CD4-positive, alpha-beta T cell (primary cell): ENCODE data around the gene ANO4. TPM values are rescaled to one million over a fixed set of nuclear protein-coding genes. Genes with fewer than 3 reads are reported as not detected.

ENCODE experiments used
- ATAC-seq: fragments of 200-7000 bp; cut with Tn5 transposase; one replicate; pipeline ENCODE4 v1.10.0; 2022; ENCODE audit warnings: mild to moderate bottlenecking; ENCODE audit not compliant: poor library complexity
- CTCF ChIA-PET: fragments of 350-600 bp; sonication (Branson Sonifier 250); formaldehyde crosslinking; loops from one replicate; lab custom pipeline; 2021; ENCODE audit warnings: antibody characterized with exemption, inconsistent platforms; lab: Charles Lee
- POLR2A ChIA-PET: fragments of 350-600 bp; sonication (Branson Sonifier 250); formaldehyde crosslinking; loops from one replicate; lab custom pipeline; 2021; ENCODE audit warnings: antibody characterized with exemption, inconsistent platforms; lab: Charles Lee
- DNase-seq, 14 experiments: peaks; one replicate each; pipeline ENCODE4 v3.0.0-alpha.2; 2013 to 2020; ENCODE audit warnings: mixed read lengths in 2 of 14
- H3K27ac ChIP-seq, 2 donors: one replicate each; pipeline versions ENCODE4 v1.5.1 to v1.7.0; 2013; ENCODE audit warnings: low read length in 2 of 2, low read depth in 1 of 2, mild to moderate bottlenecking in 1 of 2
- H3K27me3 ChIP-seq, 2 experiments: 1 replicate in 1 of 2; 2 replicates in 1 of 2; pipeline versions ENCODE4 v1.6.1 to v1.7.0; 2013; ENCODE audit warnings: low read length in 2 of 2, control low read depth in 1 of 2, mild to moderate bottlenecking in 1 of 2, moderate library complexity in 1 of 2; ENCODE audit not compliant: insufficient read depth in 2 of 2, control insufficient read depth in 1 of 2
- H3K36me3 ChIP-seq: one replicate; pipeline ENCODE4 v1.6.1; 2013; ENCODE audit warnings: low read length, control low read depth; ENCODE audit not compliant: insufficient read depth
- H3K4me1 ChIP-seq: one replicate; pipeline ENCODE4 v1.6.1; 2013; ENCODE audit warnings: low read length, control low read depth; ENCODE audit not compliant: insufficient read depth
- H3K4me3 ChIP-seq: one replicate; pipeline ENCODE4 v1.5.1; 2013; ENCODE audit warnings: mild to moderate bottlenecking, low read length, moderate library complexity
- H3K9me3 ChIP-seq, 2 experiments: 1 replicate in 1 of 2; 2 replicates in 1 of 2; pipeline versions ENCODE4 v1.6.1 to v1.7.0; 2013; ENCODE audit warnings: low read length in 2 of 2, mild to moderate bottlenecking in 2 of 2, control low read depth in 1 of 2, moderate library complexity in 1 of 2; ENCODE audit not compliant: control insufficient read depth in 1 of 2, insufficient read depth in 1 of 2
- H3K27ac Mint-ChIP-seq: one replicate; pipeline ENCODE4 v1.8.0; 2020; ENCODE audit warnings: mixed read lengths
- H3K27me3 Mint-ChIP-seq: one replicate; pipeline ENCODE4 v1.8.0; 2021; ENCODE audit warnings: mixed read lengths
- H3K36me3 Mint-ChIP-seq: one replicate; pipeline ENCODE4 v1.8.0; 2021; ENCODE audit warnings: low read depth, mixed read lengths
- H3K4me1 Mint-ChIP-seq: one replicate; pipeline ENCODE4 v1.8.0; 2021; ENCODE audit warnings: low read depth, mixed read lengths
- H3K4me3 Mint-ChIP-seq: one replicate; pipeline ENCODE4 v1.8.0; 2020; ENCODE audit warnings: mild to moderate bottlenecking, mixed read lengths
- H3K9me3 Mint-ChIP-seq: one replicate; pipeline ENCODE4 v1.8.0; 2020; ENCODE audit warnings: mixed read lengths
- intact Hi-C, 2 experiments: fragments of 100-400 bp; cut with DNase I in 1 of 2; cut with micrococcal nuclease in 1 of 2; formaldehyde crosslinking; loops; one replicate each; pipeline versions ENCODE4 v1.15.1 to v1.9.0; 2023 to 2025; cut with DNase I, micrococcal nuclease
- total RNA-seq, 174 experiments: library from RNA in 2 of 174; stranded (reverse) in 2 of 174; gene quantifications; one replicate each; pipeline ENCODE4 v1.2.3 and lab custom pipeline; 2021 to 2026
- TF ChIP-seq, protein P1 (sequence below): fragments of 200-600 bp; IDR thresholded peaks from one replicate; pipeline ENCODE4 v1.8.0; 2022; ENCODE audit warnings: antibody characterized with exemption, mild to moderate bottlenecking

The ANO4 gene
- total RNA-seq, 2 experiments from 2014 or later = not detected

DNA sequence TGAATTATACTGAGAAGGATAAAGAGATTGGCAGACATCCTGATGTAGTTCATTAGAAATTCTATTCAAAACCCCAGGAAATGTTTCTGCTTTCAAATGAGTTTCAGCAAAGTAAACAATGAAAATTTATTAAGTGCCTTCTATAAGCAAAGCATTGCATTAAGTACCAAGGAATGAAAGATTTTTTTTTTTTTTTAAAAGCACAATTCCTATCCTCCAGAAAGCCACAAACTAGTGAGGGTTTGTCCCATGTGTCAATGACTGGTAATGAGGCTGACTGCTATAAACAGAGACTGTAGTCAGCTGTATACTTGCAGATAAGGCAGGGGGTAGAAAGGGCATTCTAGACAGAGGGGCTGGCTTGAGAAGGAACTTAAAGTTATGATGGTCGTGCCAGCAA is 6.7 kb downstream of the ANO4 start:
- H3K36me3 Mint-ChIP-seq = no peaks in the 10 kb centered on the region
- Histone ChIP-seq H3K4me3 (no peak overlapping the region), H3K27me3 (no peaks in the 10 kb centered on the region), H3K4me1 (no peaks in the 10 kb centered on the region), H3K9me3 (peaks cover 0 to 3% of the 10 kb centered on the region in 2 experiments), H3K27ac (no peak overlapping the region), H3K36me3 (no peaks in the 10 kb centered on the region)
- POLR2A ChIA-PET = no interaction called here
- DNase-seq (no peak), ATAC-seq (no peak)
- H3K9me3 Mint-ChIP-seq = peaks cover 3% of the 10 kb centered on the region
- CTCF ChIA-PET = no interaction called here
- TF ChIP-seq, protein P1, sequence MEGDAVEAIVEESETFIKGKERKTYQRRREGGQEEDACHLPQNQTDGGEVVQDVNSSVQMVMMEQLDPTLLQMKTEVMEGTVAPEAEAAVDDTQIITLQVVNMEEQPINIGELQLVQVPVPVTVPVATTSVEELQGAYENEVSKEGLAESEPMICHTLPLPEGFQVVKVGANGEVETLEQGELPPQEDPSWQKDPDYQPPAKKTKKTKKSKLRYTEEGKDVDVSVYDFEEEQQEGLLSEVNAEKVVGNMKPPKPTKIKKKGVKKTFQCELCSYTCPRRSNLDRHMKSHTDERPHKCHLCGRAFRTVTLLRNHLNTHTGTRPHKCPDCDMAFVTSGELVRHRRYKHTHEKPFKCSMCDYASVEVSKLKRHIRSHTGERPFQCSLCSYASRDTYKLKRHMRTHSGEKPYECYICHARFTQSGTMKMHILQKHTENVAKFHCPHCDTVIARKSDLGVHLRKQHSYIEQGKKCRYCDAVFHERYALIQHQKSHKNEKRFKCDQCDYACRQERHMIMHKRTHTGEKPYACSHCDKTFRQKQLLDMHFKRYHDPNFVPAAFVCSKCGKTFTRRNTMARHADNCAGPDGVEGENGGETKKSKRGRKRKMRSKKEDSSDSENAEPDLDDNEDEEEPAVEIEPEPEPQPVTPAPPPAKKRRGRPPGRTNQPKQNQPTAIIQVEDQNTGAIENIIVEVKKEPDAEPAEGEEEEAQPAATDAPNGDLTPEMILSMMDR = no peak
- H3K27me3 Mint-ChIP-seq = peaks cover 7% of the 10 kb centered on the region
- H3K4me1 Mint-ChIP-seq = no peaks in the 10 kb centered on the region
- H3K4me3 Mint-ChIP-seq = no peak overlapping the region
- H3K27ac Mint-ChIP-seq = no peak overlapping the region
- intact Hi-C loops = no loop called here

DNA sequence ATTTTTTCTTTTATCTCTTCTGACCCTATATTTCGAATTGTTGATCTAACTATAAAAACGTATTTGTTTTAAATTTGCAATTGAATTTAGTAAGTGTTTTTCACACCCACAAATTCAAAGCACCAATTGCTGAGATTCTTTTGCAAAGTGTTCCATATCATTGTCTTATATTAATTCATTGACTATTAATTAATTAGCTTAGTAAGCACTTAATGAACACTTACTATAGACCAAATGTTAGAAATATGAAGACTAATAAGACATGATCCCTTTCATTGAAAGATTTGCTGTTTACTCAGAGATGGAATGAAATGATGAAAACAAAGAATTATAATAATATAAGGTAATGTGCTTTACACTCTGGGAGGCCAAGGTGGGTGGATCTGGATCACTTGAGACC is 14.2 kb downstream of the ANO4 start:
- no peak for DNase-seq
- CTCF ChIA-PET = no interaction called here
- Histone ChIP-seq H3K27me3 (no peaks in the 10 kb centered on the region), H3K4me1 (no peaks in the 10 kb centered on the region), H3K4me3 (no peak overlapping the region), H3K27ac (no peak overlapping the region), H3K36me3 (no peaks in the 10 kb centered on the region), H3K9me3 (no peaks in the 10 kb centered on the region)
- intact Hi-C loops = no loop called here
- H3K27ac Mint-ChIP-seq = no peak overlapping the region
- POLR2A ChIA-PET = no interaction called here
- no peaks in the 10 kb centered on the region for H3K27me3 Mint-ChIP-seq
- H3K4me1 Mint-ChIP-seq = no peaks in the 10 kb centered on the region
- H3K4me3 Mint-ChIP-seq = no peak overlapping the region
- ATAC-seq = no peak
- no peaks in the 10 kb centered on the region for H3K36me3 Mint-ChIP-seq
- H3K9me3 Mint-ChIP-seq = peaks cover 5% of the 10 kb centered on the region
- TF ChIP-seq, protein P1 = no peak

DNA sequence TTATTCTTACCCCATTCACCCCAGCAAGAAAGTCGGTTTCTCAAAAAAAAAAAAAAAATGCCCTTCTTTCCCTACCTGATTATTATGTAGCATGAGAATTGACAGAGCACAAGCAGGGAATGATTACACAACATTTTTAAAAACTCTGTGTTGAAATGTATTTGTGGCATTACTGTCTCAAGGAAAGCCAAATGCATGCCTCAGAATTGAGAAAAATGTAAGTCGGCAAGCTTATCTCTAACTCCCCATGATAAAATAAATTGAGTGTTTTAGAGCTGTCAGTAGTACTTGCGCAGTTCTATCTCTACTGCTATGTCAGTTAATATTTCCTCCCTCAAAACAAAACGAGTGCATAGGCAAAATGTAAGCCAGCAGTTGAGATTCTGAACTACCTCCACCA is 25.7 kb downstream of the ANO4 start:
- ChIA-PET CTCF (no interaction called here), POLR2A (no interaction called here)
- DNase-seq (no peak), ATAC-seq (no peak)
- no peaks in the 10 kb centered on the region for H3K27me3 Mint-ChIP-seq
- peaks cover 2% of the 10 kb centered on the region for H3K9me3 Mint-ChIP-seq
- no peak overlapping the region for H3K27ac ChIP-seq
- H3K4me3 ChIP-seq = no peak overlapping the region
- intact Hi-C loops = no loop called here
- no peaks in the 10 kb centered on the region for H3K4me1 ChIP-seq
- no peaks in the 10 kb centered on the region for H3K27me3 ChIP-seq
- no peaks in the 10 kb centered on the region for H3K9me3 ChIP-seq
- H3K4me1 Mint-ChIP-seq = no peaks in the 10 kb centered on the region
- H3K27ac Mint-ChIP-seq = no peak overlapping the region
- no peaks in the 10 kb centered on the region for H3K36me3 ChIP-seq
- H3K36me3 Mint-ChIP-seq = no peaks in the 10 kb centered on the region
- TF ChIP-seq, protein P1 = no peak
- H3K4me3 Mint-ChIP-seq = no peak overlapping the region
